NT2/D1 (cell line): Measurements from ENCODE around the gene C1QTNF5.

ENCODE experiments used
- DNase-seq: peaks from one replicate; pipeline ENCODE4 v3.0.0-alpha.2; 2011; ENCODE audit warnings: low read depth, low spot score
- H3K27me3 ChIP-seq: 2 replicates; pipeline ENCODE4 v1.6.0; 2011; ENCODE audit warnings: mild to moderate bottlenecking; ENCODE audit not compliant: insufficient read length, insufficient read depth
- H3K36me3 ChIP-seq: 2 replicates; pipeline ENCODE4 v1.6.1; 2011; ENCODE audit warnings: mild to moderate bottlenecking, low read length, mixed read lengths; ENCODE audit not compliant: insufficient read depth, insufficient read length
- H3K4me1 ChIP-seq: 2 replicates; pipeline ENCODE4 v1.5.1; 2011; ENCODE audit not compliant: insufficient read depth, insufficient read length
- H3K4me3 ChIP-seq: 2 replicates; pipeline ENCODE4 v1.5.1; 2011; ENCODE audit warnings: low read depth; ENCODE audit not compliant: insufficient read length
- H3K9ac ChIP-seq: 2 replicates; pipeline ENCODE4 v1.6.0; 2011; ENCODE audit warnings: low read depth; ENCODE audit not compliant: insufficient read length
- H3K9me3 ChIP-seq: 2 replicates; pipeline ENCODE4 v1.5.1; 2011; ENCODE audit warnings: mild to moderate bottlenecking, low read length; ENCODE audit not compliant: insufficient read depth
- SUZ12 ChIP-seq: IDR thresholded peaks from 2 replicates; pipeline ENCODE4 v1.6.1; 2011; ENCODE audit not compliant: insufficient read length, insufficient read depth; ENCODE audit errors: extremely low read depth
- YY1 ChIP-seq: IDR thresholded peaks from 2 replicates; pipeline ENCODE4 v1.6.1; 2011; ENCODE audit not compliant: insufficient read length, insufficient read depth
- ZNF274 ChIP-seq: IDR thresholded peaks from 2 replicates; pipeline ENCODE4 v1.6.1; 2011; ENCODE audit warnings: mild to moderate bottlenecking, low read depth, low read length

C1QTNF5 gene

GRCh38 chr11:119380827-119381180 lies 40.1 kb upstream of the C1QTNF5 start:
- no peaks in the 10 kb centered on the region for H3K36me3 ChIP-seq
- H3K9ac ChIP-seq: peak overlapping the region; percentile 62
- H3K4me3 ChIP-seq: peak overlapping the region; percentile 39
- TF ChIP-seq YY1 (no peak), SUZ12 (no peak), ZNF274 (no peak)
- DNase-seq: no peak
- H3K4me1 ChIP-seq: peaks cover 22% of the 10 kb centered on the region
- H3K9me3 ChIP-seq: no peaks in the 10 kb centered on the region
- H3K27me3 ChIP-seq: peaks cover 8% of the 10 kb centered on the region

DNA sequence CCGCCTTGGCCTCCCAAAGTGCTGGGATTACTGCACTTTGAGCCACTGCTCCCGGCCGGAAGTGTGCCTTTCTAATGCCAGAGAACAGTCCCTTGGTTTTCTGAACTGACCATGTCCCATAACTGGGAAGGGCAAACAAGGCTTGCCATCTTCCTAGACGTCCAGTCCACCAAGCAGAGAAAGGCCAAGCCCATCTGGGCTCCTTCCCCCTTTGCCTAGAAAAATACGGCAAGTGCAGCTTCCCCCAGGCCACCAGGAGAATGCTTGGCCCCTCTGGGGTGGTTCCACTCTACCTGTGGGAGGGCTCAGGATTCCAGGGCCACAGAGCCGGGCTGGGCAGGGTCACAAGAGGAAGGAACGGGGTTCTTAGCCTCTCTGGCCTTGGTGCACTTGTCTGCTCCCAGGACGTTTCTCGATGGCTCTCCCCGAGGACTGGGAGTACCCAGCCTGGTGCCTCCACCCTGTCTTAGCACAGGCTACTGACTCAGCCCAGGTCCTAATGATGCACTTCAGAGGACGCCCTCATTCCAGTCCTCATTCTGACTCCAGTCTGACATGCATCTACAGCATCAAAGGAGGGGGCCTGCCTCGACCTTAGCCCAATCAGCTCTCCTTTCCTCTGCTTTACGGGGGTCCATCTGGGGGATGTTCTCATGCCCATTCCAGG lies 39.6 kb upstream of the C1QTNF5 start:
- DNase-seq: no peak
- Histone ChIP-seq H3K4me3 (peak overlapping the region; percentile 9), H3K9ac (peak overlapping the region; percentile 28), H3K36me3 (no peaks in the 10 kb centered on the region), H3K4me1 (peaks cover 26% of the 10 kb centered on the region), H3K9me3 (no peaks in the 10 kb centered on the region), H3K27me3 (peaks cover 8% of the 10 kb centered on the region)
- no peak for TF ChIP-seq YY1
- no peak for TF ChIP-seq ZNF274
- TF ChIP-seq SUZ12: no peak

DNA sequence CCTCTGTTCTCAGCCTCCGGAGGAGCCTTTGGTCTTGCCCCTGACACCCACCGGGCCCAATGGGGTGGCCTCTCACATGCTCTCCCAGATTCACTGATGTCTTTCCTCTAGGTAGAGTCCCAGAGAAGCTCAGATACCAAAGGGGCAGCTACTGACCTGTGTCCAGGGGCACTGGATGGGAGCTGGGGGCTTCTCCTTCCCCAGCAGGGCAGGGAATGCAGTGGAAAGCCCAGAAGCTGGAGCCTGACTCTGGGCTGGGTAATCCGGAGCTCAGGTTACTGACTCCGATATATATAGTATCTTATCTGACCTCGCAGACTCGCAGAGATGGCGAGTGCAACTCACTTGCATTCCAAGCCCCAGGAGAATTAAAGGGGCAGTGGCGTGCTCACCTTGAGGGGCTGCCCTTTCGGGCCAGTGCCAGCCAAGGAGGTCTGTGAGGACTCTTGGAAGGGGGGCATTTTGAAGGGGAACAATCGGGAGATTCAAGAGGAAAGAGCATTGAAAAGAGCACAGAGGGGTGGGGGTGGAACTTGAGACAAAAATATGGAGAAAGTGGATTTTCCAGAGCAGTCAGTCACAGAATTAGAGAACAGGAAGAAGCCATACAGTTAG lies 38.3 kb upstream of the C1QTNF5 start:
- Histone ChIP-seq H3K4me1 (peaks cover 38% of the 10 kb centered on the region), H3K9ac (no peak overlapping the region), H3K27me3 (peaks cover 8% of the 10 kb centered on the region), H3K36me3 (no peaks in the 10 kb centered on the region), H3K4me3 (no peak overlapping the region), H3K9me3 (no peaks in the 10 kb centered on the region)
- TF ChIP-seq YY1: no peak
- no peak for DNase-seq

- Histone ChIP-seq H3K36me3 (no peaks in the 10 kb centered on the region), H3K9ac (no peak overlapping the region), H3K27me3 (peaks cover 8% of the 10 kb centered on the region), H3K4me3 (no peak overlapping the region), H3K9me3 (no peaks in the 10 kb centered on the region), H3K4me1 (peaks cover 41% of the 10 kb centered on the region)
- no peak for DNase-seq
- TF ChIP-seq ZNF274 (no peak), YY1 (no peak)
Observed at GRCh38 chr11:119377961-119378667, 37.4 kb upstream of the C1QTNF5 start.

GRCh38 chr11:119377112-119377901 lies 36.6 kb upstream of the C1QTNF5 start:
- Histone ChIP-seq H3K4me3 (no peak overlapping the region), H3K9ac (no peak overlapping the region), H3K27me3 (peaks cover 8% of the 10 kb centered on the region), H3K9me3 (no peaks in the 10 kb centered on the region), H3K4me1 (peaks cover 41% of the 10 kb centered on the region), H3K36me3 (no peaks in the 10 kb centered on the region)
- TF ChIP-seq SUZ12 (no peak), YY1 (no peak), ZNF274 (no peak)
- no peak for DNase-seq

GRCh38 chr11:119376197-119376847 lies 35.6 kb upstream of the C1QTNF5 start:
- TF ChIP-seq ZNF274: no peak
- no peak for TF ChIP-seq YY1
- no peak for TF ChIP-seq SUZ12
- Histone ChIP-seq H3K27me3 (peaks cover 6% of the 10 kb centered on the region), H3K4me3 (no peak overlapping the region), H3K9me3 (no peaks in the 10 kb centered on the region), H3K4me1 (peaks cover 45% of the 10 kb centered on the region), H3K9ac (no peak overlapping the region), H3K36me3 (no peaks in the 10 kb centered on the region)
- no peak for DNase-seq
